CD4-positive, alpha-beta T cell treated with Interleukin-17A for 1 hour (primary cell): Measurements from ENCODE around the gene NELL1.

Experiments used
- DNase-seq: peaks from one replicate; pipeline ENCODE4 v3.0.0-alpha.2; 2020

Gene NELL1

DNA sequence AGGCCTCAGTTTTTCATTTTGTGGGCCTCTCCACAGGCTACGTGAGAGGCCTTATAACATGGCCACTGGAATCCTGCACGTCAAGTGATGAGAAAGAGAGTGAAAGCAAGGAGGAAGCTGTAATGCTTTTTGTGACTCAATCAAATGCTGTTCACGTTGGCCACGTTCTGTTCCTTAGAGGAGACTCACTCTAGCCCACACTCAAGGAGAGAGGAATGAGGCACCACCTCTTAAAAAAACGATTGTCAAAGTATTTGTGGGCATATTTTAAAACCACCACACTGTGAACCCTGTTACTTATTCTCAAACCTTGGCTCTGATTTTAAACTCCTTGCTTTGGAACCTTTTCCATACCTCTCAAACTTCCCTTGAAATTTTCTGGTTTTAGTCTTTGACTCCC, 705.0 kb downstream of the NELL1 start:
- DNase-seq: no peak

GRCh38 chr11:21385669-21386440, 716.5 kb downstream of the NELL1 start:
- no peak for DNase-seq

DNA sequence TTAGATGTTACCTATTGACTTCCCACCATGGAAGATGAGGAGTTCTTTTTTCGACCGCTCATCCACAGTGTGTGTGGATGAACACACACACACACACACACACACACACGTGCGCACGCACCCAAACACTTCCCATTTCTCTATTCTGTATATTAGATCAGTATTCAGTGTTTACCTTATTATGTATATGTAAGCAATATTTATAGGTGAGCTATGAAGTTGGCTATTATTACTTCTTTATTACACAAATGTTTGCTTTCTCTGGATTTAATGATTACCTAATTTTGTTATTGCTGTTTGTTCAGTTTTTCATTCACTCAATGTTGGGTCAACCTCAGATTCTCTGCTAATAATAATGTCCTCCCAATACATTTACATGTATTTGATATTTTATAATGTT, 721.0 kb downstream of the NELL1 start:
- DNase-seq: no peak

GRCh38 chr11:21396342-21397008, 727.1 kb downstream of the NELL1 start:
- no peak for DNase-seq

- DNase-seq: no peak
These were observed 728.8 kb downstream of the NELL1 start for GRCh38 chr11:21398195-21398594.

DNA sequence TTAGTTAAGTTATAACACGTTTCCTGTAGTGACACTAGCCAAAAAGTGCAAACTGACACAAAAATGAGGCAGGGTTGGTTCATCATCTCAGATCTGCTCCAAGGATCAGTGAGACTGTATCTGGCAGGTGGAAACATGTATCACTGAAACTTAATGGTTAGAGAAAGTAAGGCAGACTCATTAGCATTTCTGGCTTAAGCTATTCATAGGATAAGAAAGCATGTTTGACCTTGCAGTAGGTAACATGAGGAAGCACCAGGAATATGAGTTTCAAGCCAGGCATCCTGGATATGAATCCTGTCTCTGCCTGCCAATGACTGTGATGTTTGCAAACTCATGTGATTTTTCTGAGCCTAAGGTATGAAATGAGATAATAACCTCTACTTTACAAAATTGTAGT, 732.1 kb downstream of the NELL1 start:
- no peak for DNase-seq

DNA sequence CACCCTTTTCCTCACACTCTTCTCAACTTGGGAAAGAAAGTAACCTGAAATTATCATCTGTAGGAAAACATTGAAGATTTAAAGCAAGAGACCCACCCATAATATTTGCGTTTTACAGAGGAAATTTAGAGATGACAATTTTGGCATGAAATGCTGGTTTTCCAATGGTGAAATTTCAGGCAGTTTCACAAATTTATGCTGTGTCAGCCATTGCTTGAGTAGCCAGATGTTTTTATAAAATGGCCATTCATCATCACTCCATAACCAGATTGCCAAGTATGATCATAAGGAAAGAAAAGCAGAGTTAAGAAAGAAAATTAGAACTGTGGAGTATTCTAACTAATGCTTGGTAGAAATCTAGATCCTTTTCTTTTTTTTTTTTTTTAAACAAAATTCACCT, 732.9 kb downstream of the NELL1 start:
- DNase-seq: no peak

GRCh38 chr11:21403069-21403468, 733.7 kb downstream of the NELL1 start:
- no peak for DNase-seq

- DNase-seq: no peak
These were observed 736.0 kb downstream of the NELL1 start for GRCh38 chr11:21405422-21405821.

GRCh38 chr11:21410513-21410912, 741.1 kb downstream of the NELL1 start:
- no peak for DNase-seq

- no peak for DNase-seq
These were observed 741.7 kb downstream of the NELL1 start for GRCh38 chr11:21411104-21411503.

DNA sequence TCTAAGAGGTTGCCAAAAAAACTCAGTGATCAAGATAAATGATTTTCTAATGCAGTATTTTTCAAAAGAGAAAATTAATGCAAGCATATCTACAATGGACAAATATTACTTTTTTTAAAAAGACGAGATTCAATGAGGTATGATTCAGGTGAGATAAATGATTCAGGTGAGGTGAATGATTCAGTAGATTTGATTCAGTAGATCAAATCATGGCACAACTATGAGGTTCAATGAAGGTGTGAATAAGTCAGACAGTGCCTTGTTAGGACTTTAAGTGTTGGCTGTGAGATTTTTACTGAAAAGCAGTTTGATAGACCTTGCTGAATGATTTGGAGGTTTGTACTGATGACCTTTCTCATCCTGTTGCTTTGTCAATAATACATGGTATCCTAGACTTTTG, 742.2 kb downstream of the NELL1 start:
- DNase-seq: no peak

GRCh38 chr11:21412652-21413383, 743.4 kb downstream of the NELL1 start:
- no peak for DNase-seq

- DNase-seq: no peak
These were observed 745.6 kb downstream of the NELL1 start for GRCh38 chr11:21414953-21415352.

- DNase-seq: no peak
These were observed 746.2 kb downstream of the NELL1 start for GRCh38 chr11:21415606-21416005.

GRCh38 chr11:21421711-21422329, 752.4 kb downstream of the NELL1 start:
- DNase-seq: no peak

- DNase-seq: no peak
These were observed 757.5 kb downstream of the NELL1 start for GRCh38 chr11:21426931-21427330.

GRCh38 chr11:21427726-21428125, 758.3 kb downstream of the NELL1 start:
- no peak for DNase-seq

DNA sequence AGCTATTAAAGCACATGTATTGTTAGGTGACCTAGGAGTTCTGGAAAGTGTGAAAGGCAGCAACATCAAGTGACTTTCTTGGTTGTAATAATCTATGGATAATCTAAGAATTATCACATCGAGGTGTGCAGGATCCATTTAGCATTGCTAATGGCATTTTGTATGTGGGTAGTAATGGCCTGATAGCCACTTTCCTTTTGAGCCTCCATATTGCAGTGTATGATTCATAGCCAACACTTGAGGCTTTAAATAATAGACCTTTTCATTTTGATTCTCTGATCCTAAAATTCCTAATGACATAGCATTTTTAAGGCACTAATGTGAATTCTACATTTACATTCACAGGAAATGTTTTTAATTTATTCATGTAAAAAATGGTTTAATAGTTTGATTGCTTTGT, 759.4 kb downstream of the NELL1 start:
- DNase-seq: no peak

GRCh38 chr11:21429401-21429800, 760.0 kb downstream of the NELL1 start:
- no peak for DNase-seq

GRCh38 chr11:21430537-21430936, 761.2 kb downstream of the NELL1 start:
- DNase-seq: no peak

DNA sequence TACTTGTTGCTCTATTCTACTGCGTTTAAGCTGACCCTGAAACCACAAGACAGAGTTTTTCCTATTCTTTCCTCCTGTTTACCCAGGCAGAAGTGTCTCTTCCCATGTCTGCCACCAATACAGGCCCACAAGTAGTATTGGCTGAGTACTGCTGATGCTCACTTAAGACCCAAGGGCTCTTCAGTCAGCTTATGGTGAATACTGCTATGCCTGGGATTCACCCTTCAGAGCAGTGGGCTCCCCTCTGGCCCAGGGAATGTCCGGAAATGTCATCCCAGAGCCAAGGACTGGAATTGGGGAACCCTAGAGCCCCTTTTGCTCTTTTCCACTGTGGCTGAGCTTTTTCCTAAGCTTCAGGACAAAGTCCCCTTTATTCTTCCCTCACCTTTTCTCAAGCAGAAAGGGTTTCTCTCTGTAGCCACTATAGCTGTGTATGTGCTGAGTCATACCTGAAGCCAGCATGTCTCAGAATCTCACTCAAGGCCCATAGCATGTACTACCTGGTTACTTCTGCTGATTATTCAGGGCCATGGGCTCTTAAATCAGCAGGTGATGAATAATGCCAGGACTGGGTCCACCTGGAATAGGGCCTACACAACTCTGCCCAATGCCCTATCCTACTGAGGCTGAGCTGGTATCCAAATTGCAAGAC, 777.7 kb downstream of the NELL1 start:
- DNase-seq: no peak

GRCh38 chr11:21447871-21448270, 778.5 kb downstream of the NELL1 start:
- DNase-seq: no peak
